GM18498 (cell line): Measurements from ENCODE around the gene KIF26A.

Experiments used
- ATAC-seq: cut with Tn5 transposase; IDR thresholded peaks from one replicate; pipeline ENCODE4 v1.9.1; 2021; ENCODE audit warnings: mild to moderate bottlenecking, moderate library complexity; ENCODE audit not compliant: unreplicated experiment

Gene KIF26A

DNA sequence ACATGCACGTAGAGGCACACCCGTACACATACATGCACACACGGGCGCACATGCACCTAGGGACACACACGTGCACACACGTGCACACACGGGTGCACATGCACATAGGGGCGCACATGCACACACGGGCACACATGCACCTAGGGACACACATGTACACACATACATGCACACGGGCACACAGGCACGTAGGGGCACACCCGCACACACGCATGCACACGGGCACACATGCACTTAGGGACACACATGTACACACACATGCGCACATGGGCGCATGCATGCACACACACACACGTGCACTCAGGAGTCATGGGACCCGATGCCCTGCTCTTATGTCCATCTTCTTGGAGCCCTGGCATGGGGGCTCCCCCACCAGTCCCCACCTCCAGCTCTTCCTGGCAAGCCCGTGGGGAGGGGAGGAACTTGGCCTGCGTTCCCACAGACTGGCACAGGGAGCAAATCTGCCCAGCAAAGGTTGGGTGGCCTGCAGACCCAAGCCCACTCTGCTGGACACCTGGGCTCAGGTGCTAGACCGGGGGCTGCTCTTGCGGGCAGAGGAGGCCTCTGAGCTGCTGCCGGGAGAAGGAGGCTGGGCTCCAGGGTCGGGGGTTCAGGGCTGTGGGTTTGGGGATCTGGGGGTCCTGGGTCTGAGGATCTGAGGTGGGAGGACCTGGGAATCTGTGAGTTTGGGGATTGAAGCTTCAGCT lies 51.4 kb downstream of the KIF26A start:
- ATAC-seq: no peak

DNA sequence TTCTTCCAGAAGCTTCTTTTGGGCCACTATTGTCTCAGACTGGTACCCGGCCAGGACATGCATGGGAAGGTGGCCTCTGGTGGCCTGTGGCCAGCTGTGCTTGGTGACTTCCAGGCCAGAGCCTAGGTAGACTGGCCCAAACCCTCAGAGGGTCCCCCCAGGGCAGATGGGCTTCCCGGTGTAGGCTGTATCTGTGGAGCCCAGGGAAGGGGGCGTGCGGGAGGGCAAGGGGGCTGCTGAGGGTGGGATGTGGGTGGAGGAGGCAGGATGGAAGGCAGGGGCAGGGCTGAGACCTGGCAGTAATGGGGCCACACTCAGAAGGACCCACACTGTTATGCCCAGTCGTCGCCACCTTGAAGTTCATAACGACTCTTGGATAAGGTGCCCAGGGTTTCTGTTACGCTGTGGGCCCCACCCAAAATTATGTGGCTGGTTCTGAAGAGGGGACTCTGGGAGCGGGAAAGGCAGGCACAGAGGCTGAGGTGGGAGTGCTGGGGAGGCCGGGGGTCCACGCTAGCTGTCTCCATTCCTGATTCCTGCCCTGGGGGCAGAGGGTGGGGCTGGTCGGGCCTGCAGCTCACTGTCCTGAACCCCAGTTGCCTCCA lies 52.1 kb downstream of the KIF26A start:
- no peak for ATAC-seq

GRCh38 chr14:104191409-104191997 lies 53.1 kb downstream of the KIF26A start:
- ATAC-seq: no peak

- ATAC-seq: no peak
Measured at GRCh38 chr14:104192146-104192882, 53.9 kb downstream of the KIF26A start.

DNA sequence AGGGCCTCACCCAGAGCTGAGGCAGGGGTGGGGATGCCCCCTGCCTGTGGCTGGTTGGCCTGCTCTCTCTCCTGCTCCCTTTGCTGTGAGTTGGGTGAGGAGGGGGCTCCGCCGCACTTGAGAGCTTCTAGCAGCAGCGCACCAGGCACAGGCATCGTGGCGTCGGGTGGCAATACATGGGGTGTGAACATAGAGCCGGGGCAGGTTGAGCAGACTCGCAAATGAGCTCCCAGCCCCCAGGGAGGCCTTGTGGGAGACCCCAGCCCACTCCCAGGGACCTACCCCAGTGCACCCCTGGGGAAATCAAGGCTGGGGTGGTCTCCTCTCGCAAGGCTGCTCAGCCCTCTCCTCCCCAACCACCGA lies 54.5 kb downstream of the KIF26A start:
- no peak for ATAC-seq

- ATAC-seq: no peak
Measured at GRCh38 chr14:104194016-104194415, 55.6 kb downstream of the KIF26A start.

- ATAC-seq: no peak
Measured at GRCh38 chr14:104194716-104195115, 56.3 kb downstream of the KIF26A start.

DNA sequence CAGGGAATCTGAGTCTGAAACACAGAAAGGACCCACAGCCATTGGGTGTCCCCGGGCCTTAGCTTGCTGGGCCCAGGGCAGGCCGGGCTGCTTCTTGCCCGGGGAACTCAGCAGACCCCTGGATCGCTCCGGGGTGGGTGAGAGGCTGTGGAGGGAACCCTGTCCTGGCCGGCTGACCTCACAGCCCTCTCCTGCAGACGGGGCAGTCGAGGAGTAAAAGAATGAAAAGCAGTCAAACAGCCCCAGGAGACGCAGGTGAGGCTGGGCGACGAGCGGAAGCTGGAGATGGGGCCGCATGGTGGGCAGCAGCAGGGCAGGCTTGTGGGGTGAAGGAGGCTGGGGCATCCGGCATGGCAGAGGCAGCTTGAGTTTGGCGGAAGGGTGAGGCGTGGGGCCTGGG lies 57.0 kb downstream of the KIF26A start:
- no peak for ATAC-seq

DNA sequence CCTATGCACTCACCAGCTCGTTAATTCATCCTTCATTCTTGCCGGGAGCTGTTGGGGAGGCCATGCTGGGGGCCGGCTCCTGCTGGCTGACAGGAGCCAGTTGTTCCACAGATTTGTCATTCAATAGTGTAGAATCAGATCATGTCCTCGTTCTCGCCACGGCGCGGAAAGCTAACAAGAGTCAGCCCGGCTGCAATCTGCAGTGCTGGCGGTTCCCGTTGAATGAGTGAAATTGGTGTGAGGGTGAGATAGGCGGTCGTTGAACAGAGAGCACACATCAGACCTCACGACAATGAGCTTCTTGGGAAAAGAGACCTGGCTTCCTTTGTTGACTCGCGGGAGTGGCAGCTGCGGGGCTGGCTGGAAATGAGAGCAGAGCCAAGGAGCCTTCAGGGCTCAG lies 57.5 kb downstream of the KIF26A start:
- ATAC-seq: no peak

DNA sequence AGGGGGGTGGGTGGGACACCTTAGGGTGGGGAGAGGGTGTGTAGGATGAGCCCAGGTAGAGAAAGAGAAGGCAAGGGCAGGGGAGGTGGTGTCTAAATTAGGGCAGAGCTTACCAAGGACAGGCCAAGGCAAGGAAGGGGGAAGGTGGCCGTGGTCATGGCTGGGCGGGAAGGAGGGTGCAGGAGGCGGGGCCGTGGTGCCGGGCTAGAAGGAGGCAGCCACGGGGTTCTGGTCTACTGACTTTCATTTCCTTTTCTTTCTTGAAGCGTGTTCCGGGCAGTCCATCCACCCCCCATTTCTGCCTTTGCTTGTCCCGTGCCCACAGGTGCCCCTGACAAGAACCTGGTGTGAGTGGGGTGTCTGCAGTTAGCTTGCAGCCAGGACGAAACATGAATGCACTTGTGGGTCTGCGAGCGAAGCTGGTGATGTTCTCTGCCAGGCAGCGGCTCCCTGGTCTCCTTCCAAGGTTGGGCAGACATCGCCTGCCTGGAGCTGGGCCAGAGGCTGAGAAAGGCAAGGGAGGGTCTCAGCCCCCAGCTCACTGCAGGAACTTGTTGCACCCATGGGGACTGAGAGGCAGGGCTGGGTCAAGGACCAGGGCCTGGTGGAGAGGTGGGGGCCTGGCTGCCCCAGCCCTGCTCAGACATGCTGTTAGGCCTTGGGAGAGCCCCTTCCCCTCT lies 58.2 kb downstream of the KIF26A start:
- no peak for ATAC-seq

DNA sequence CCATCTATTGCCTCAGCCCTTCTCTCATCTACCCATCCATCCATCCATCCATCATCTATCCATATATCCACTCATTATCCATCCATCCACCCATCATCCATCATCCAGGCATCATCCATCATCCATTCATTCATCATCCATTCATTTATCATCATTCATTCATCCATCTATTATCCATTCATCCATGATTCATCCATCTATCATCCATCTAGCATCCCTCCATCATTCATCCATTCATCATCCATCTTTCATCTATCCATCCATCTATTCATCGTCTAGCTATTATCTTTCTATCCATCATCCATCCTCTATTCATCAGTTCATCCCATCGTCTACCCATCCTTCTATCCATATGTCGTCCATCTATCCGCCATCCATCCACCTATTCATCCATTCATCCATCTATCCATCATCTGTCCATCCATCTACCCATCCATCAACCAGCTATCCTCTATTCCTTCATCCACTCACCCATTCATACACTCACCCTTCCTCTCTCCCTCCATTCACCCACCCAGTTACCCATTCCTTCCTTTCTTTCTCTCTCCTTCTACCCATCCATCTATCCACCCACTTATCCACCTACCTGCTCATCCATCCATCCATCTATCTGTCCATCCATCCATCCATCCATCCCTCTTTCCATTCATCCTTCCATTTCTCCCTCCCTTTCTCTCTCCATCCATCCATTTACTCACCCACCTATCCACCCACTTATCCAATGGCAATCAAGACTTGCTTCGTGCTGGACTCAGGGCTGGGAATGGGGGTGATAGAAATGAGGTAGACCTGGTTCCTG lies 59.3 kb downstream of the KIF26A start:
- ATAC-seq: no peak

GRCh38 chr14:104199266-104199895 lies 61.0 kb downstream of the KIF26A start:
- ATAC-seq: no peak

DNA sequence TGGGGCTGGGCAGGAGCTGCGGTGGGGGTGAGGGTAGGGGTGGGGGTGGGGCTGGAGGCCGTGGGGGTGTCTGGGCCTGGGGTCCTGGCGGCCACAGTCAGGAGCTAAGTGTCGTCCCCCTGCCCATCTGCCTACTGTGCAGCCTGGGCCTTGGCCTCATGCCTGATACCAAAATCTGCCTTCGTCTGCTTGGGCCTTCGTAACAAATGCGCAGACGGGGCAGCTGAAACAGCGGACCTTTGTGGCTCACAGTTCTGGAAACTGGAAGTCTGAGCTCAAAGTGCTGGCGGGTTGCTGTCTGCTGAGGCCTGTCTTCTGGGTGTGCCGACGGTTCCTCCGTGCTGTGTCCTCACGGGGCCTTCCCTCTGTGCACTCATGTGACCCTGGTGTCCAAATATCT lies 61.7 kb downstream of the KIF26A start:
- ATAC-seq: no peak

- ATAC-seq: no peak
Measured at GRCh38 chr14:104200591-104200990, 62.2 kb downstream of the KIF26A start.

DNA sequence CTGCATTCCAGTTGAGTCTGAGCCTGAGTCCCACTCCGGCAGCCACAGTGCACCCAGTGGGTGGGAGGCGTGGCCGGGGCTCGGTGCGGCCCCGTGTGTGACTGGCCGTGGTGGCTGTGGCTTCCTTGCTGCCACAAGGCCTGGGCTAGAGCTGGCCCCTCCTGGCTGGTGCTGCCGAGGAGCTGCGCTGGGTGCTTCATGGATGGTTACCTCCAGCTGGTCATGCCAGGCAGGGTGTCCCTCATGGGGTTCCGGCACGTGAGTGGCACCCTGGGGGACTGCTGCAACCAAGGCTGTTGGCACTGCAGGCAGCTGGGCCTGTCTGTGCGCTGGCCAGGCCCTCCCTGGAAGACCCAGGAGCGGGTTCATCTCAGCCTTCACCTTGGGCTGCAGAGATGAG lies 62.7 kb downstream of the KIF26A start:
- no peak for ATAC-seq

DNA sequence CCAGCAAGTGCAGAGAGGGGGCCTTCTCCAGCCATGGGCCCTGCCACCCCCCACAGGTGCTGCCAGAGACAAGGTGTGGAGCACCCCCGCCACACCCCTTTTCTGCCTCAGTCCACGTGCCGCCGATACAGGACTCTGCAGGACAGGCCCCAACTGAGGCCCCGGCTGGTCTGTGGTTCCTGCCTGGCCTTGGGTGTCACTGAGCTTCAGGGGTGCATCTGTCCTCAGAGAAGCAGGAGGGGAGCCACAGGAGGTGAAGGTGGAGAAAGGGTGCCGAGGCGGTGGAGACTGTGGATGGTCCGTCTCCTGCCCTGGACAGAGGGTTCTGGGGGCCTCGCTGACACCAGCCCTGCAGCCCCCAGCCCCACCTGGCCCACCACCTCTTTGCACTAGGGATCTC lies 63.1 kb downstream of the KIF26A start:
- no peak for ATAC-seq

GRCh38 chr14:104202259-104203070 lies 64.1 kb downstream of the KIF26A start:
- ATAC-seq: no peak

- ATAC-seq: no peak
Measured at GRCh38 chr14:104203071-104203425, 64.7 kb downstream of the KIF26A start.

GRCh38 chr14:104204660-104205149 lies 66.3 kb downstream of the KIF26A start:
- no peak for ATAC-seq
